ENCODE results near the gene PPP6R1. TPM values are rescaled to one million over a fixed set of nuclear protein-coding genes. Genes with fewer than 3 reads are reported as not detected.

The PPP6R1 gene
- total and polyA plus RNA-seq, 2 of the 13 experiments (the other 11 are each of a cell fraction or from before 2014, with no cell fraction given), result 25.8 to 54.0 TPM

DNA sequence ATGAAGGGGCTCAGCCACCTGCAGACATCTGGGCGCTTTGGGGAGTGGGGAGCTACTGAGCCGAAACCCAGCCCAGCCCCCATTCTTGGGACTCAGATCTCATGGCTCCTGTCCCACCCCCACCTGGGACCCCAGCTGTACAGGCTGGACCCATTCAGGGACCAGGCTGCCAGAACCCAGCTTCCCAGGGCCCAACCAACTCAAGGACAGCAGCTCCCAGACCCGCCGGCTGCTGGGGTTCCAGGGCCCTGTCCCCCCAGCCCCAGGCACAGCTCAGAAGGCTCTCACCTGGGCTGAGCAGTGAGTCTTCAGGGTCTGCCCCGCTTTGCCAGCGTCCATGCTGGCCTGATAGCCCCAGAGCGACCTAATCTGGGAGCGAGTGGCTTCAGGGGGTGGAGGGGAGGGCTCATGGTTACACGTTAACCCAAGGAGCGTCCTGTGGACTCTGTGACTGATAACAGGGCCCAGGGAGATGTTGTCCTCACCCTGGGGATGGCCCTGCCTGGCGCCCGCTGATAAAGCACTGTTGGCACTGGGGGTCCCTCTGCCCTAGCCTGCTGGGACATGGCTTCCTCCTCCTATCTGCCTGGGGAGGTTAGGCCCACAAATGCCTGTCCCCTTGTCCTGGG, 30.3 kb downstream of the PPP6R1 start, which contains the start of gene TMEM86B (continued):
- TF ChIP-seq ZKSCAN8 (CRISPR knock-in tag; IDR thresholded peaks at IDR 0.05; ENCODE audit: borderline replicate concordance), result no peak
- 0 out of 2 replicates have a peak, but pooled peaks have one; percentile 24 for TF ChIP-seq RBFOX2 (IDR thresholded peaks at IDR 0.05; ENCODE audit: low read depth, low read length)
- TF ChIP-seq, protein P1, sequence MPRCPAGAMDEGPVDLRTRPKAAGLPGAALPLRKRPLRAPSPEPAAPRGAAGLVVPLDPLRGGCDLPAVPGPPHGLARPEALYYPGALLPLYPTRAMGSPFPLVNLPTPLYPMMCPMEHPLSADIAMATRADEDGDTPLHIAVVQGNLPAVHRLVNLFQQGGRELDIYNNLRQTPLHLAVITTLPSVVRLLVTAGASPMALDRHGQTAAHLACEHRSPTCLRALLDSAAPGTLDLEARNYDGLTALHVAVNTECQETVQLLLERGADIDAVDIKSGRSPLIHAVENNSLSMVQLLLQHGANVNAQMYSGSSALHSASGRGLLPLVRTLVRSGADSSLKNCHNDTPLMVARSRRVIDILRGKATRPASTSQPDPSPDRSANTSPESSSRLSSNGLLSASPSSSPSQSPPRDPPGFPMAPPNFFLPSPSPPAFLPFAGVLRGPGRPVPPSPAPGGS (CRISPR knock-in tag; IDR thresholded peaks at IDR 0.05), result no peak
- TF ChIP-seq GATA4 (IDR thresholded peaks at IDR 0.05; ENCODE audit: borderline replicate concordance, low read depth), result peak; percentile 70; the same call in 1 of the 2 replicates
- 0 out of 2 replicates have a peak, but pooled peaks have one; percentile 35 for TF ChIP-seq MAZ (IDR thresholded peaks at IDR 0.05; ENCODE audit: borderline replicate concordance, low read depth, low read length)
- TF ChIP-seq MAZ (CRISPR knock-in tag; IDR thresholded peaks at IDR 0.05; ENCODE audit: low read depth), result peak; percentile 51; the same call in 1 of the 2 replicates
- no peak; the same call in 1 of the 2 replicates for TF ChIP-seq ZNF644 (CRISPR knock-in tag; IDR thresholded peaks at IDR 0.05; ENCODE audit: low read depth)
- TF ChIP-seq ZNF784 (CRISPR knock-in tag; IDR thresholded peaks at IDR 0.05; ENCODE audit: borderline replicate concordance), result no peak
- no peak for TF ChIP-seq DNMT1 (CRISPR knock-in tag; IDR thresholded peaks at IDR 0.05)
- TF ChIP-seq, protein P2, sequence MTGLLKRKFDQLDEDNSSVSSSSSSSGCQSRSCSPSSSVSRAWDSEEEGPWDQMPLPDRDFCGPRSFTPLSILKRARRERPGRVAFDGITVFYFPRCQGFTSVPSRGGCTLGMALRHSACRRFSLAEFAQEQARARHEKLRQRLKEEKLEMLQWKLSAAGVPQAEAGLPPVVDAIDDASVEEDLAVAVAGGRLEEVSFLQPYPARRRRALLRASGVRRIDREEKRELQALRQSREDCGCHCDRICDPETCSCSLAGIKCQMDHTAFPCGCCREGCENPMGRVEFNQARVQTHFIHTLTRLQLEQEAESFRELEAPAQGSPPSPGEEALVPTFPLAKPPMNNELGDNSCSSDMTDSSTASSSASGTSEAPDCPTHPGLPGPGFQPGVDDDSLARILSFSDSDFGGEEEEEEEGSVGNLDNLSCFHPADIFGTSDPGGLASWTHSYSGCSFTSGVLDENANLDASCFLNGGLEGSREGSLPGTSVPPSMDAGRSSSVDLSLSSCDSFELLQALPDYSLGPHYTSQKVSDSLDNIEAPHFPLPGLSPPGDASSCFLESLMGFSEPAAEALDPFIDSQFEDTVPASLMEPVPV (CRISPR knock-in tag; IDR thresholded peaks at IDR 0.05), result peak; percentile 22; the same call in 1 of the 2 replicates
- no peak; the same call in 1 of the 2 replicates for TF ChIP-seq ZSCAN9 (CRISPR knock-in tag; IDR thresholded peaks at IDR 0.05; ENCODE audit: borderline replicate concordance)
- no peak for TF ChIP-seq SMARCC2 (IDR thresholded peaks at IDR 0.05)
- 0 out of 2 replicates have a peak, but pooled peaks have one; percentile 33 for TF ChIP-seq SP5 (CRISPR knock-in tag; IDR thresholded peaks at IDR 0.05; ENCODE audit: borderline replicate concordance, low read depth)
- no peak; the same call in 1 of the 2 replicates for TF ChIP-seq KMT2B (CRISPR knock-in tag; IDR thresholded peaks at IDR 0.05)
- TF ChIP-seq ADNP (CRISPR knock-in tag; IDR thresholded peaks at IDR 0.05), result no peak
- TF ChIP-seq, protein P3, sequence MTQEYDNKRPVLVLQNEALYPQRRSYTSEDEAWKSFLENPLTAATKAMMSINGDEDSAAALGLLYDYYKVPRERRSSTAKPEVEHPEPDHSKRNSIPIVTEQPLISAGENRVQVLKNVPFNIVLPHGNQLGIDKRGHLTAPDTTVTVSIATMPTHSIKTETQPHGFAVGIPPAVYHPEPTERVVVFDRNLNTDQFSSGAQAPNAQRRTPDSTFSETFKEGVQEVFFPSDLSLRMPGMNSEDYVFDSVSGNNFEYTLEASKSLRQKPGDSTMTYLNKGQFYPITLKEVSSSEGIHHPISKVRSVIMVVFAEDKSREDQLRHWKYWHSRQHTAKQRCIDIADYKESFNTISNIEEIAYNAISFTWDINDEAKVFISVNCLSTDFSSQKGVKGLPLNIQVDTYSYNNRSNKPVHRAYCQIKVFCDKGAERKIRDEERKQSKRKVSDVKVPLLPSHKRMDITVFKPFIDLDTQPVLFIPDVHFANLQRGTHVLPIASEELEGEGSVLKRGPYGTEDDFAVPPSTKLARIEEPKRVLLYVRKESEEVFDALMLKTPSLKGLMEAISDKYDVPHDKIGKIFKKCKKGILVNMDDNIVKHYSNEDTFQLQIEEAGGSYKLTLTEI (CRISPR knock-in tag; conservative IDR thresholded peaks at IDR 0.05), result no peak
- TF ChIP-seq, protein P4, sequence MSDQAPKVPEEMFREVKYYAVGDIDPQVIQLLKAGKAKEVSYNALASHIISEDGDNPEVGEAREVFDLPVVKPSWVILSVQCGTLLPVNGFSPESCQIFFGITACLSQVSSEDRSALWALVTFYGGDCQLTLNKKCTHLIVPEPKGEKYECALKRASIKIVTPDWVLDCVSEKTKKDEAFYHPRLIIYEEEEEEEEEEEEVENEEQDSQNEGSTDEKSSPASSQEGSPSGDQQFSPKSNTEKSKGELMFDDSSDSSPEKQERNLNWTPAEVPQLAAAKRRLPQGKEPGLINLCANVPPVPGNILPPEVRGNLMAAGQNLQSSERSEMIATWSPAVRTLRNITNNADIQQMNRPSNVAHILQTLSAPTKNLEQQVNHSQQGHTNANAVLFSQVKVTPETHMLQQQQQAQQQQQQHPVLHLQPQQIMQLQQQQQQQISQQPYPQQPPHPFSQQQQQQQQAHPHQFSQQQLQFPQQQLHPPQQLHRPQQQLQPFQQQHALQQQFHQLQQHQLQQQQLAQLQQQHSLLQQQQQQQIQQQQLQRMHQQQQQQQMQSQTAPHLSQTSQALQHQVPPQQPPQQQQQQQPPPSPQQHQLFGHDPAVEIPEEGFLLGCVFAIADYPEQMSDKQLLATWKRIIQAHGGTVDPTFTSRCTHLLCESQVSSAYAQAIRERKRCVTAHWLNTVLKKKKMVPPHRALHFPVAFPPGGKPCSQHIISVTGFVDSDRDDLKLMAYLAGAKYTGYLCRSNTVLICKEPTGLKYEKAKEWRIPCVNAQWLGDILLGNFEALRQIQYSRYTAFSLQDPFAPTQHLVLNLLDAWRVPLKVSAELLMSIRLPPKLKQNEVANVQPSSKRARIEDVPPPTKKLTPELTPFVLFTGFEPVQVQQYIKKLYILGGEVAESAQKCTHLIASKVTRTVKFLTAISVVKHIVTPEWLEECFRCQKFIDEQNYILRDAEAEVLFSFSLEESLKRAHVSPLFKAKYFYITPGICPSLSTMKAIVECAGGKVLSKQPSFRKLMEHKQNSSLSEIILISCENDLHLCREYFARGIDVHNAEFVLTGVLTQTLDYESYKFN (CRISPR knock-in tag; conservative IDR thresholded peaks at IDR 0.05), result peak; percentile 92
- TF ChIP-seq ZNF503 (CRISPR knock-in tag; IDR thresholded peaks at IDR 0.05), result no peak
